ENCODE measurements around the gene BATF. TPM values are rescaled to one million over a fixed set of nuclear protein-coding genes. Genes with fewer than 3 reads are reported as not detected.
A peak's percentile ranks its signal among the peaks of the same experiment; 100 is the strongest.

BATF gene
- total RNA-seq, 2 experiments from 2014 or later: 41.3 to 41.6 TPM

GRCh38 chr14:75578102-75578785 lies 56.0 kb downstream of the BATF start, which contains the start of gene FLVCR2:
Gene FLVCR2 (plus strand): TSS chr14:75578620. CDS start chr14:75578973, 353 bp downstream.
- peak; percentile 56 for ATAC-seq

GRCh38 chr14:75578786-75579337 lies 56.6 kb downstream of the BATF start:
- CTCF ChIA-PET: interaction anchor here (1.2 to 7.6 kb wide), 7 partner anchors 11 to 179 kb away, joined by 3 to 255 read pairs (median 13); partner anchors contain the start of genes ERG28 and TTLL5
- no peaks in the 10 kb centered on the region for H3K36me3 Mint-ChIP-seq (ENCODE audit: low read depth)
- H3K4me3 Mint-ChIP-seq: peak overlapping the region; percentile 77
- ATAC-seq (peak; percentile 17), DNase-seq (no peak)
- H3K4me1 Mint-ChIP-seq (ENCODE audit: low read depth): peaks cover 18% of the 10 kb centered on the region
- POLR2A ChIA-PET: interaction anchor here (0.9 kb wide), 1 partner anchor 12 kb away, joined by 3 read pairs; no protein-coding TSS in a partner anchor
- H3K9me3 Mint-ChIP-seq (ENCODE audit: insufficient read depth): no peaks in the 10 kb centered on the region
- H3K27ac Mint-ChIP-seq: no peak overlapping the region
- peaks cover 5% of the 10 kb centered on the region for H3K27me3 Mint-ChIP-seq (ENCODE audit: low read depth)

More at GRCh38 chr14:75578102-75578785, 56.0 kb downstream of the BATF start, which contains the start of gene FLVCR2:
- no peaks in the 10 kb centered on the region for H3K36me3 Mint-ChIP-seq (ENCODE audit: low read depth)
- no peak within 1 kb of the TSS for H3K27ac Mint-ChIP-seq
- no peaks in the 10 kb centered on the region for H3K9me3 Mint-ChIP-seq (ENCODE audit: insufficient read depth)
- POLR2A ChIA-PET: interaction anchor here (0.9 to 1.5 kb wide), 2 partner anchors 11 to 17 kb away, joined by 3 to 4 read pairs; no protein-coding TSS in a partner anchor
- CTCF ChIA-PET: interaction anchor here (1.0 to 7.6 kb wide), 34 partner anchors 9 to 405 kb away, joined by 3 to 255 read pairs (median 7); partner anchors contain the start of genes BATF, ERG28, TGFB3 and TTLL5
- peak; percentile 49 for DNase-seq
- H3K4me3 Mint-ChIP-seq: peak within 1 kb of the TSS; percentile 77
- H3K27me3 Mint-ChIP-seq (ENCODE audit: low read depth): peaks cover 5% of the 10 kb centered on the region
- H3K4me1 Mint-ChIP-seq (ENCODE audit: low read depth): peaks cover 18% of the 10 kb centered on the region

GRCh38 chr14:75579338-75579864 lies 57.1 kb downstream of the BATF start:
- CTCF ChIA-PET: interaction anchor here (1.2 to 7.6 kb wide), 4 partner anchors 13 to 178 kb away, joined by 3 to 255 read pairs (median 42); partner anchors contain the start of genes ERG28 and TTLL5
- peaks cover 18% of the 10 kb centered on the region for H3K4me1 Mint-ChIP-seq (ENCODE audit: low read depth)
- DNase-seq: no peak
- H3K27me3 Mint-ChIP-seq (ENCODE audit: low read depth): peaks cover 5% of the 10 kb centered on the region
- H3K36me3 Mint-ChIP-seq (ENCODE audit: low read depth): no peaks in the 10 kb centered on the region
- POLR2A ChIA-PET: no interaction called here
- no peaks in the 10 kb centered on the region for H3K9me3 Mint-ChIP-seq (ENCODE audit: insufficient read depth)
- no peak for ATAC-seq
- H3K4me3 Mint-ChIP-seq: peak overlapping the region; percentile 77
- H3K27ac Mint-ChIP-seq: no peak overlapping the region

GRCh38 chr14:75579882-75580281 lies 57.6 kb downstream of the BATF start:
- DNase-seq (no peak), ATAC-seq (no peak)
- ChIA-PET CTCF (interaction anchor here (1.2 to 7.6 kb wide), 3 partner anchors 13 to 178 kb away, joined by 3 to 255 read pairs (median 34); partner anchors contain the start of genes ERG28 and TTLL5), POLR2A (no interaction called here)
- Mint-ChIP-seq H3K9me3 (ENCODE audit: insufficient read depth) (no peaks in the 10 kb centered on the region), H3K27ac (no peak overlapping the region), H3K4me1 (ENCODE audit: low read depth) (peaks cover 18% of the 10 kb centered on the region), H3K4me3 (peak overlapping the region; percentile 20), H3K27me3 (ENCODE audit: low read depth) (peaks cover 7% of the 10 kb centered on the region), H3K36me3 (ENCODE audit: low read depth) (no peaks in the 10 kb centered on the region)

- peaks cover 8% of the 10 kb centered on the region for H3K27me3 Mint-ChIP-seq (ENCODE audit: low read depth)
- DNase-seq: no peak
- CTCF ChIA-PET: interaction anchor here (1.2 kb wide), 1 partner anchor 10 kb away, joined by 3 read pairs; no protein-coding TSS in a partner anchor
These were observed 65.1 kb downstream of the BATF start for GRCh38 chr14:75587388-75587787.

GRCh38 chr14:75589931-75590330 lies 67.7 kb downstream of the BATF start:
- DNase-seq (no peak), ATAC-seq (no peak)
- H3K27me3 Mint-ChIP-seq (ENCODE audit: low read depth): peaks cover 6% of the 10 kb centered on the region
- no peak overlapping the region for H3K27ac Mint-ChIP-seq
- H3K9me3 Mint-ChIP-seq (ENCODE audit: insufficient read depth): no peaks in the 10 kb centered on the region
- ChIA-PET POLR2A (no interaction called here), CTCF (interaction anchor here (1.4 to 1.5 kb wide), 2 partner anchors 12 to 14 kb away, joined by 3 to 4 read pairs; partner anchors contain the start of gene FLVCR2)
- H3K4me1 Mint-ChIP-seq (ENCODE audit: low read depth): no peaks in the 10 kb centered on the region
- no peak overlapping the region for H3K4me3 Mint-ChIP-seq
- no peaks in the 10 kb centered on the region for H3K36me3 Mint-ChIP-seq (ENCODE audit: low read depth)

More at GRCh38 chr14:75587388-75587787, 65.1 kb downstream of the BATF start:
- no peak for ATAC-seq
- no peaks in the 10 kb centered on the region for H3K36me3 Mint-ChIP-seq (ENCODE audit: low read depth)
- H3K27ac Mint-ChIP-seq: no peak overlapping the region
- H3K9me3 Mint-ChIP-seq (ENCODE audit: insufficient read depth): no peaks in the 10 kb centered on the region
- POLR2A ChIA-PET: no interaction called here
- H3K4me1 Mint-ChIP-seq (ENCODE audit: low read depth): no peaks in the 10 kb centered on the region
- H3K4me3 Mint-ChIP-seq: no peak overlapping the region

GRCh38 chr14:75591331-75591946 lies 69.2 kb downstream of the BATF start:
- ChIA-PET CTCF (no interaction called here), POLR2A (no interaction called here)
- H3K27me3 Mint-ChIP-seq (ENCODE audit: low read depth): no peaks in the 10 kb centered on the region
- H3K27ac Mint-ChIP-seq: no peak overlapping the region
- ATAC-seq (no peak), DNase-seq (no peak)
- H3K4me3 Mint-ChIP-seq: no peak overlapping the region
- no peaks in the 10 kb centered on the region for H3K36me3 Mint-ChIP-seq (ENCODE audit: low read depth)
- no peaks in the 10 kb centered on the region for H3K4me1 Mint-ChIP-seq (ENCODE audit: low read depth)
- no peaks in the 10 kb centered on the region for H3K9me3 Mint-ChIP-seq (ENCODE audit: insufficient read depth)

- no peak overlapping the region for H3K4me3 Mint-ChIP-seq
- CTCF ChIA-PET: no interaction called here
These were observed 69.8 kb downstream of the BATF start for GRCh38 chr14:75591987-75592575.

GRCh38 chr14:75595226-75595625 lies 73.0 kb downstream of the BATF start:
- H3K36me3 Mint-ChIP-seq (ENCODE audit: low read depth): no peaks in the 10 kb centered on the region
- H3K4me3 Mint-ChIP-seq: no peak overlapping the region
- no peak overlapping the region for H3K27ac Mint-ChIP-seq
- no peaks in the 10 kb centered on the region for H3K9me3 Mint-ChIP-seq (ENCODE audit: insufficient read depth)
- POLR2A ChIA-PET: no interaction called here
- CTCF ChIA-PET: interaction anchor here (1.6 kb wide), 1 partner anchor 18 kb away, joined by 7 read pairs; no protein-coding TSS in a partner anchor
- ATAC-seq (no peak), DNase-seq (no peak)
- peaks cover 3% of the 10 kb centered on the region for H3K27me3 Mint-ChIP-seq (ENCODE audit: low read depth)
- no peaks in the 10 kb centered on the region for H3K4me1 Mint-ChIP-seq (ENCODE audit: low read depth)

More at GRCh38 chr14:75591987-75592575, 69.8 kb downstream of the BATF start:
- no peak for DNase-seq
- ATAC-seq: no peak
- Mint-ChIP-seq H3K36me3 (ENCODE audit: low read depth) (no peaks in the 10 kb centered on the region), H3K4me1 (ENCODE audit: low read depth) (no peaks in the 10 kb centered on the region), H3K9me3 (ENCODE audit: insufficient read depth) (no peaks in the 10 kb centered on the region), H3K27me3 (ENCODE audit: low read depth) (no peaks in the 10 kb centered on the region), H3K27ac (no peak overlapping the region)
- POLR2A ChIA-PET: no interaction called here

Data from activated CD8-positive, alpha-beta T cell treated with anti-CD3 and anti-CD28 coated beads, Interleukin-2, amount 10 ng/mL, durations not matched to agents 7 days and 5 days (primary cell).